H1 (cell line): ENCODE measurements around the gene BOLL. TPM values are rescaled to one million over a fixed set of nuclear protein-coding genes. Genes with fewer than 3 reads are reported as not detected.

Source experiments
- CEBPB ChIP-seq: IDR thresholded peaks from 2 replicates; pipeline ENCODE4 v1.6.1; 2012; ENCODE audit warnings: low read depth, low read length
- CHD2 ChIP-seq: IDR thresholded peaks from 2 replicates; pipeline ENCODE4 v1.6.1; 2012; ENCODE audit warnings: low read length, improper control_type of control experiment
- CTCF ChIP-seq, 3 experiments: IDR thresholded peaks; 1 replicate in 2 of 3; 2 replicates in 1 of 3; pipeline versions ENCODE4 v1.5.1 to v1.6.1; 2011; ENCODE audit warnings: low read length in 3 of 3, mild to moderate bottlenecking in 3 of 3, inconsistent platforms in 2 of 3, low read depth in 1 of 3, moderate library complexity in 1 of 3; ENCODE audit not compliant: insufficient read depth in 1 of 3; ENCODE audit errors: control extremely low read depth in 1 of 3
- EP300 ChIP-seq, 2 experiments: IDR thresholded peaks; 1 replicate in 1 of 2; 2 replicates in 1 of 2; pipeline ENCODE4 v1.6.1; 2011 to 2012; ENCODE audit warnings: low read depth in 2 of 2, low read length in 2 of 2, mild to moderate bottlenecking in 2 of 2, borderline replicate concordance in 1 of 2, inconsistent platforms in 1 of 2, moderate library complexity in 1 of 2
- EZH2 ChIP-seq: fragments of 200-600 bp; sonication (generic); IDR thresholded peaks from 2 replicates; pipeline ENCODE4 v1.7.1; 2012; ENCODE audit warnings: low read depth, mild to moderate bottlenecking, moderate library complexity, low read length, inconsistent platforms; ENCODE audit not compliant: severe bottlenecking
- FOSL1 ChIP-seq: IDR thresholded peaks from 2 replicates; pipeline ENCODE4 v1.6.1; 2011; ENCODE audit warnings: mild to moderate bottlenecking, low read depth, low read length, moderate library complexity; ENCODE audit not compliant: insufficient read depth
- GABPA ChIP-seq: IDR thresholded peaks from 2 replicates; pipeline ENCODE4 v1.6.1; 2011; ENCODE audit warnings: mild to moderate bottlenecking, low read length, moderate library complexity, borderline replicate concordance; ENCODE audit not compliant: insufficient read depth
- KDM1A ChIP-seq: fragments of 200-600, 300-600 bp; sonication (generic); IDR thresholded peaks from 2 replicates; pipeline ENCODE4 v1.7.1; 2016; ENCODE audit warnings: mild to moderate bottlenecking, low read length, borderline replicate concordance
- RBBP5 ChIP-seq: IDR thresholded peaks from 2 replicates; pipeline ENCODE4 v1.7.1; 2012; ENCODE audit warnings: low read depth, mild to moderate bottlenecking, inconsistent platforms, low read length, moderate library complexity, borderline replicate concordance
- RNF2 ChIP-seq: fragments of 200-900, 300-1000 bp; sonication (generic); IDR thresholded peaks from 2 replicates; pipeline ENCODE4 v1.7.1; 2016; ENCODE audit warnings: borderline replicate concordance, low read depth, mild to moderate bottlenecking, antibody characterized with exemption, low read length; ENCODE audit not compliant: poor library complexity, severe bottlenecking; ENCODE audit errors: missing control alignments
- SIRT6 ChIP-seq: IDR thresholded peaks from one replicate; pipeline ENCODE4 v1.7.1; 2012; ENCODE audit warnings: low read length, inconsistent platforms
- SP1 ChIP-seq: IDR thresholded peaks from 2 replicates; pipeline ENCODE4 v1.6.1; 2011; ENCODE audit warnings: low read depth, low read length
- SP4 ChIP-seq: IDR thresholded peaks from 2 replicates; pipeline ENCODE4 v1.6.1; 2012; ENCODE audit warnings: low read length, inconsistent platforms
- SRF ChIP-seq: IDR thresholded peaks from 2 replicates; pipeline ENCODE4 v1.6.1; 2011; ENCODE audit warnings: mild to moderate bottlenecking, low read depth, low read length, moderate library complexity
- SUZ12 ChIP-seq: fragments of 200-600 bp; sonication (generic); IDR thresholded peaks from 2 replicates; pipeline ENCODE4 v1.6.1; 2012; ENCODE audit warnings: mild to moderate bottlenecking, inconsistent platforms, low read length, moderate library complexity, mixed read lengths
- polyA plus RNA-seq, 7 experiments: library from polyadenylated mRNA; depleted of rRNA in 3 of 7; stranded (reverse) in 5 of 7; unstranded in 2 of 7; fragments of >200 nt in 5 of 7; fragments of 200-250 nt in 2 of 7; gene quantifications; 1 replicate in 5 of 7; 2 replicates in 1 of 7; 4 replicates in 1 of 7; pipeline versions ENCODE4 v1.2.1 to v1.2.3, GENCODE V29; 2011 to 2013; ENCODE audit warnings: missing spikeins in 2 of 7, mixed read lengths in 2 of 7
- total RNA-seq: library from RNA; stranded (reverse); fragmentation: NEBNext Ultra II Directional; extraction: Animal tissue kit (Norgen Biotek cat#: 25700); gene quantifications from 2 replicates; pipeline ENCODE4 v1.2.1, GENCODE V29; 2021
- TF ChIP-seq, protein P1 (sequence below): IDR thresholded peaks from 2 replicates; pipeline ENCODE4 v1.6.1; 2012; ENCODE audit warnings: inconsistent platforms

Gene BOLL
- total and polyA plus RNA-seq, 2 of the 8 experiments (the other 6 are each of a cell fraction or from before 2014, with no cell fraction given): not detected

DNA sequence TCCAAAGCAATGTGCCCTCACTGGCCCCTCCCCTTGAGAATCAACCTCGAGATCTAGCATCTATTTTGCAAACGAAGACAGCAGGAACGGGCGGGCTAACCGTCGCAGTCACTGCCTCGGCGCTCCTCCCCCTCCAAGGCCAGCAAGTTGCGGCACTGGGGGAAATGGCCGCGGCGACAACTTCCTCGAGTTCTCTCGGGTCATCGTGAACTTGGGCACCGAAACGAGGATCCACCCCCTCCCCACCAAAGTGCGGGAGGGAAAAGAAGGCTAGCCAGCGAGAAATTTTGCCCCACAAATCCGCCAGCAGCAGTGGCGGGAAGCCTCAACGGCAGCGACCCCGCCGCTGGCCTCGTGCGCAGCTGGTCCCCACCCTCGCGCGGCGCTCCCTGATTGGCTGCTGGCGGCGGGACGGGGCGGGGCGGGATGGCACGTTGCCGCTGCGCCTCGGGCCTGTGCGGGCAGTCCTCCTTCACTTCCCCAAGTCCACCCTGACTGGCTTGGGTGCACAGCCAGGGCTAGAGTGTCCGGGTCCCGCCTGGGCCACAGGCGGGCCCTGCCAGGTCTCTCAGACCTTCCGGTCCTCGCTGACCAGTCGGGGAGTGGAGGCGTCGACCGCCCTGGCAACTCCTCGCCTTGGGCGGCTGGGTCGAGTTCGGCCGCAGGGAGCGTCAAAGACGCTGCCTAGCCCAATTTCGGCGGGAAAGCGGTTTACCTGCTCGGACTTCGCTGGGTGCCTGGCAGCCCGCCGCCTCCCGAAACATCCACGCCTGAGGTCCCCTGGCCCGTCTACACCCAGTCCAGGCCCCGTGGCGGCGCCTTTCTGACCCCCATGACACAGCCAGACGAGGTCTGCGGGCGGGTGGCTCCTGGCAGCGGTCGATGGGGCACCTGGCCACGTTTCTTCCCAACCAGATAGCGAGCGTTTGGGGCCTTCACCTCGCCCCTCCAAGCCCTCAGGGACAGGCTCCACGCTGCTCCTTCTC is at the start of gene BOLL (continued):
- TF ChIP-seq CTCF (IDR thresholded peaks at IDR 0.05; ENCODE audit: control extremely low read depth in 1 of 3, insufficient read depth in 1 of 3, low read depth in 1 of 3, low read length in 3 of 3) (no peak), EP300 (IDR thresholded peaks at IDR 0.05; ENCODE audit: borderline replicate concordance in 1 of 2, low read depth in 2 of 2, low read length in 2 of 2) (no peak), SP4 (no peak), SUZ12 (no peak), SIRT6 (no peak), SRF (no peak), FOSL1 (no peak), GABPA (no peak), CHD2 (no peak), KDM1A (no peak), RBBP5 (no peak), EZH2 (no peak), SP1 (no peak), RNF2 (peak; percentile 57), CEBPB (no peak)
- TF ChIP-seq, protein P1, sequence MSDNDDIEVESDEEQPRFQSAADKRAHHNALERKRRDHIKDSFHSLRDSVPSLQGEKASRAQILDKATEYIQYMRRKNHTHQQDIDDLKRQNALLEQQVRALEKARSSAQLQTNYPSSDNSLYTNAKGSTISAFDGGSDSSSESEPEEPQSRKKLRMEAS: peak; percentile 60
